ENCODE data around the gene WNT8A.

- TF ChIP-seq, protein P1, sequence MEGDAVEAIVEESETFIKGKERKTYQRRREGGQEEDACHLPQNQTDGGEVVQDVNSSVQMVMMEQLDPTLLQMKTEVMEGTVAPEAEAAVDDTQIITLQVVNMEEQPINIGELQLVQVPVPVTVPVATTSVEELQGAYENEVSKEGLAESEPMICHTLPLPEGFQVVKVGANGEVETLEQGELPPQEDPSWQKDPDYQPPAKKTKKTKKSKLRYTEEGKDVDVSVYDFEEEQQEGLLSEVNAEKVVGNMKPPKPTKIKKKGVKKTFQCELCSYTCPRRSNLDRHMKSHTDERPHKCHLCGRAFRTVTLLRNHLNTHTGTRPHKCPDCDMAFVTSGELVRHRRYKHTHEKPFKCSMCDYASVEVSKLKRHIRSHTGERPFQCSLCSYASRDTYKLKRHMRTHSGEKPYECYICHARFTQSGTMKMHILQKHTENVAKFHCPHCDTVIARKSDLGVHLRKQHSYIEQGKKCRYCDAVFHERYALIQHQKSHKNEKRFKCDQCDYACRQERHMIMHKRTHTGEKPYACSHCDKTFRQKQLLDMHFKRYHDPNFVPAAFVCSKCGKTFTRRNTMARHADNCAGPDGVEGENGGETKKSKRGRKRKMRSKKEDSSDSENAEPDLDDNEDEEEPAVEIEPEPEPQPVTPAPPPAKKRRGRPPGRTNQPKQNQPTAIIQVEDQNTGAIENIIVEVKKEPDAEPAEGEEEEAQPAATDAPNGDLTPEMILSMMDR (IDR thresholded peaks at IDR 0.05; ENCODE audit: insufficient read depth, low read depth, low read length): no peak
- no peak for TF ChIP-seq EZH2 (IDR thresholded peaks at IDR 0.05; ENCODE audit: insufficient read depth, low read length)
Observed at GRCh38 chr5:138095100-138095907, 11.5 kb downstream of the WNT8A start.
